Measurements from ENCODE around the gene PNPLA2.
A peak's percentile ranks its signal among the peaks of the same experiment; 100 is the strongest.

The PNPLA2 gene

DNA sequence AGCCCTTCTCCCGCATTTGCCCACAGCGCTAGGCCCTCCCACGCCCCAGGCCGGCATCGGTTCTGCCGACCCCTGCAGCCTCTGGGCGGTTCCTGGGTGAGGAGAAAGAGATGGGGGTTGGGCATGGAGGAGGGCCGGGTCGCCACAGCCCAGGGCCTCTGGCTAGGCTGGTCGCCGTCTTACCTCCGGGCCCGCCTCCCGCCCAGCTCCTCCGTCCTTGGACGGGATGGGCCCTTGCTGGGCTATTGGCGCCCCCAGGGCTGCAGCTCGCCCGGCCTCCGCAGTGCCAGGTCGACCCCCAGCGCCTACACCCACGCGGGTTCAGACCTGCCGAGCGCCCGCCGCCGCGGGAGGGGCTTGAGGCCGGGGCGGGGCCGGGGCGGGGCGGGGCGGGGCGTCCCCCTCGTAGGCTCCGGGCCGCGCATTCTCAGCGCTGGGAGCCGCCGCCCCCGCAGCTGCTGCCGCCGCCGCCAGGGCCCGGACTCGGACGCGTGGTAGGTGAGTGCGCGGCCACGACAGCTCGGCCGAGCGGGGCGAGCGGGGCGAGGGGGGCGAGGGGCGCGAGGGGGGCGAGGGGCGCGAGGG, 13.9 kb downstream of the PNPLA2 start, which contains the start of gene CD151:
Gene CD151, plus strand, starts transcription at position 424 of the 585 bp plus-strand sequence. CDS start 3,118 bp downstream, outside the sequence.
- peak; percentile 57 for DNase-seq

DNA sequence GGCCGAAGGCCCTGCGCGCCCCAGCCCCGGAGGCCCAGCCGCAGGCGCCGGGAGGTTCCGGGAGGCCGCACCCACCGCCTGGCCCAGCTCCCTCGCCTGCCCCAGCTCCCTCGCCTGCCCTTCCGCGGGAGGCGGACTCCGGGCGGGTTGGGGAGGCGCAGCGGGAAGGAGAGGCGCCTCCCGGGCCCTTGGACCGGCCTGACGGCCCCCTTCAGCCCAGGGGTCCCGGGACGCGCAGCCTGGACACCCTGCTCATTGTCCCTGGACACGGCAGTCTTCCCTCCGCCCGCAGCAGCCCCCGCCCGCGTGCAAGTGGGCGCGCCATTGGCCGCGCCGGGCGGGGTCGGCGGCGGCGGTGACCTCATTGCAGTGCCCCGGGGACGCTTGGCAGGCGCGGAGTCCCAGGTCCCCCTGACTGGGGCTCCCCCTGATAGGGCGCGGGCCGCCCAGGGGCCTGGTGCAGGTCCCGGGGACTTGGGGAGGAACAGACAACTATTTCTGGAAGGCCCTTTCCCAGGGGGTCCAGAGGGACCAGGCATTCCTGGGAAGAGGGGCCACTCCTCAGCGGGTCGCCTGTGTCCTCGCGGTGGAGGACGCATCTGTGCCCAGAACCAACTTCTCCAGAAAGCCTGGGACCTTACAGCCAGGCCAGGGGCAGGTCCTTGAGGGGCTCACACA, 14.5 kb downstream of the PNPLA2 start:
- peak; percentile 48 for DNase-seq

DNA sequence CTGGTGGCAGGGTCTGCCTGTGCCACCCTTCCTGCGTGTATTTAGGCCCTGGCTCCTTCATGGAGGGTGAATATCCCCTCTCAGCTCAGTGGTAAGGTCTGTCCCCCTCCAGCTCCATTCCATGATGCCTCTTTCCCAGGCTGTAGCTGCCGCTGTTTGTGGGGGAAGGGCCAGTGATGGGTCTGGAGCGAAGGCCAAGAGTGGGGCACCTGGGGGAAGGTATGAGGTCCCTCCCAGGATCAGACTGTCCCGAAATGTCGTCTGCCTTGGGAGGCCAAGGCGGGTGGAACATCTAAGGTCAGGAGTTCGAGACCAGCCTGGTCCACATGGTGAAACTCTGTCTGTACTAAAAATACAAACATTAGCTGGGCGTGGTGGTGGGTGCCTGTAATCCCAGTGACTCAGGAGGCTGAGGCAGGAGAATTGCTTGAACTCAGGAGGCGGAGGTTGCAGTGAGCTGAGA, 15.2 kb downstream of the PNPLA2 start:
- no peak for DNase-seq

DNA sequence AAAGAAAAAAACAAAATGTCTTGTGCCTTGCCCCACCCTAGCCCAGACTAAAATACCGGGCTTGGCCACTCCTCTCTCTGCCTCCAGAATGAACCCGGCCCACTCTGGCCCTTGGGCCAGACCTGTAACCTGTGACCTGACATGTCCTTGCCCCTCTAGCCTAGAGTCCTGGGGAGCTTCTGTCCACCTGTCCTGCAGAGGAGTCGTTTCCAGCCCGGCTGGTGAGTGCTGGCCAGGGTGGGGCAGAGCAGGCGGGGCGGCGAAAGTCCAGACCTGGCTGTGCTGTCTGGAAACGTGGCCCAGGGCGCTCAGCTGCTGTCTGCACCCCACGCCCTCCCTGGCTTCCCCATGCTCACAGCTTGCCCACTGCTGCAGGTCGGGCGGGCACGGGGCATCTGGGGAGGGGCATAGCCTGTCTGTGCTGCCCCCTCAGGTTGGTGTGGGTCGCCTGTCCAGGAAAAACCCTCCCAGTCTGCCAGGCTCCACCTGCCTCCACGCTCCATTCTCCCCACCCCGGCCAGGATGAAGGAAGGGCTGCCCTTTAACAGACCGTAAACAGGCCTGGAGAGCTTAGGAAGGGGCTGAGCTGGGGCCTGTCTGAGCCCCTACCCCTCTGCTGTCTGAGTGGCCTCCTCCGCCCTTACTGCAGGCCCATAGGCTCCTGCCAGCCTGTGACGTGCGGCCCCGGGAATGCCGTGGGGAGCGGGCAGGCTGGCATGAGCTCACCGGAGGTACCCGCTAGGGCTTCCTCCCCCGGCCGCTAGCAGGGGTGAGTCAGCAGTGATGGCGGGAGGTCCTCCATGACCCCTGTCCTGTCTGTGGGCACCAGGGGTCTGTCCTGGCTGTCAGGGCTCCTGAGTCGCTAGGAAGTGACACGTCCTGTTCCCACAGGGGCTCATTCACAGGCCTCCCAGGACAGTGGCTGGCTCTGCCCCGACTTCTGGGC, 15.9 kb downstream of the PNPLA2 start:
- no peak for DNase-seq

DNA sequence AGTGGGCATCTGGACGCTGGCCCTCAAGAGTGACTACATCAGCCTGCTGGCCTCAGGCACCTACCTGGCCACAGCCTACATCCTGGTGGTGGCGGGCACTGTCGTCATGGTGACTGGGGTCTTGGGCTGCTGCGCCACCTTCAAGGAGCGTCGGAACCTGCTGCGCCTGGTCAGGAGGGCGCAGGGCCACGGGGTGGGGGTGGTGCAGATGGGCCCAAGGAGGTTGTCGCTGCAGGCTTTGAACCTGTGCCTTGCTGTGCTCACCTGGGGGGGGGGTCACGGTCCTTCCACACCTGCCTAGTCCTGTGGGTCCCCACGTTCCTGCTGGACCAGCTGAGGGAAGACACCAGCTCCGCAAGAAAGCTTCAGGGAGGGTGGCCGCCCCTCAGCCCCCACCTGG, 17.6 kb downstream of the PNPLA2 start:
- DNase-seq = no peak

DNA sequence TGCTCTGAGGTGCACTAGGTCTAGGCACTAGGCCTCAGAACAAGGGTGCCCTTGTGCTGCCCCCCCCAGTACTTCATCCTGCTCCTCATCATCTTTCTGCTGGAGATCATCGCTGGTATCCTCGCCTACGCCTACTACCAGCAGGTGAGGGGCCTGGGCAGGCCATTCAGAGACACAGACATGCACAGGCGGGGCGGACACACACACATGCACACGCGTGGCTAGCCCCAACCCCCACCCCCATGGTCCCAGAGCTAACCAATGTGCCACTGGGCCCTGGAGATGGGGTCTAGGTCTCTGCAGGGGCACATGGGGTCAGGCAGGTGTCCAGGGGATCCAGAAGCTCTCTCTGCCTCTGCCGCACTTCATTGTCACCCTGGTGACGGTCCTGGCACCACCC, 18.0 kb downstream of the PNPLA2 start:
- DNase-seq = no peak

DNA sequence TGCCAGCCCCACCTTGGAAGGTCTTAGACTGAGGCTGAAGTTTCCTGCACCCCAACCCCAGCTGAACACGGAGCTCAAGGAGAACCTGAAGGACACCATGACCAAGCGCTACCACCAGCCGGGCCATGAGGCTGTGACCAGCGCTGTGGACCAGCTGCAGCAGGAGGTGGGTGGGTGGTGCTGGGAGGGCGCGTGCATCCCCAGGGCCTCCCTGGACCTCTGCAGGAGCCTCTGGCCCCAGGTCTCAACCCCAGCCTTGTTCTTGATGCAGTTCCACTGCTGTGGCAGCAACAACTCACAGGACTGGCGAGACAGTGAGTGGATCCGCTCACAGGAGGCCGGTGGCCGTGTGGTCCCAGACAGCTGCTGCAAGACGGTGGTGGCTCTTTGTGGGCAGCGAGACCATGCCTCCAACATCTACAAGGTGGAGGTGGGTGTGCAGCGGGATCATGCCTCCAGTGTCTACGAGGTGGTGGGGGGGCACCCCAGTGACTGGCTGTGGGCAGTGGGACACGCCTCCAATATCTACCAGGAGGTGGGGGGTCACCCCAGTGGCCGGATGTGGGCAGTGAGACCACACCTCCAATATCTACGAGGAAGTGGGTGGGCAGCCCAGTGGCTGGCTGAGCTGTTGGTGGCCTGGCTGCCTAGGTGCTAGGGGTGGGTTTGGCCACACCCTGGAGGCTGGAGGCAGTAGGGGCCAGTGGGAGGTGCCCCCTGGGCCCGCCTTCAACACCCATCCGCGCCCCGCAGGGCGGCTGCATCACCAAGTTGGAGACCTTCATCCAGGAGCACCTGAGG, 18.7 kb downstream of the PNPLA2 start:
- DNase-seq = no peak

DNA sequence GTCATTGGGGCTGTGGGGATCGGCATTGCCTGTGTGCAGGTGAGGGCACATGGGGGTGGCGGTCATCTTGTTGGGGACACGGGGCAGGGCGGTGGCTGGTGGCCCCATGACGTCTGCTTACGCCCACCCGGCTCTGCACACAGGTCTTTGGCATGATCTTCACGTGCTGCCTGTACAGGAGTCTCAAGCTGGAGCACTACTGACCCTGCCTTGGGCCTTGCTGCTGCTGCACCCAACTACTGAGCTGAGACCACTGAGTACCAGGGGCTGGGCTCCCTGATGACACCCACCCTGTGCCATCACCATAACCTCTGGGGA, 19.2 kb downstream of the PNPLA2 start:
- DNase-seq = no peak

DNA sequence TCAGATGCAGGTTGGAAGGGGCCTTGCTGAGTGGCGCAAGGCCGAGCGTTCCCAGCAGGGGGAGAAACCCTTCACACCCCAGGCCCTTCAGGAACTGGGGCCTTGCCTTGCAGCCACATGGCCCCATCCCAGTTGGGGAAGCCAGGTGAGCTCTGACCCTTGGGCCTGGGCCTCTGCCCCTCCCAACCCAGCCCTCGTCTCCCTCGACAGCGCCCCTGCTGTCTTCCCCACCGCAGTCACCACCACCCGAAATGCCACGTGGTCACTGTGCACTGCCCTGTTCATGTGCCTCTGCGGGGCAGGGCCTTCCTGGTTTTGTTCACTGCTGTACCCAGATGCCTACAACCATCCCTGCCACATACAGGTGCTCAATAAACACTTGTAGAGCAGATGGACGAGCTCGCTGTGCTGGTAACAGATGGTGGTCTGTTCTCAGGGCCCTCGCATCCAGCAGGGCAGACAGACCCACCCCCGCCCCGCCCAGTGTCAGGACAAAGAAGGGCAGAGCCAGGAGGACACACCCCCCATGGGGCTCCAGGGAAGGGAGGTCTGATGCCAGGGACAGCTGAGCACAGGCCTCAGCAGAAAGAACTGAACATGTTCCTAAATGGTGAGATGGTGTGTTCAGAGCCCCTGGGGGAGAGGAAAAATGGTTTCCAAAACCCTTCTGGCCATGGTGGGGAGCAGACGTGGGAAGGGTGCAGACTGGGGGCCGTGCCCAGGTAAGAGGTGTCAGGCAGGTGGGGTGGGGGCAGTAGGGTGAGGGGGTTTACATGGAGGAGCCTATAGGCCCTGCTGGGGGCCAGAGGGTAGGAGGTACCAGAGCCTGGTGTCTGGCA, 19.9 kb downstream of the PNPLA2 start:
- DNase-seq = no peak

DNA sequence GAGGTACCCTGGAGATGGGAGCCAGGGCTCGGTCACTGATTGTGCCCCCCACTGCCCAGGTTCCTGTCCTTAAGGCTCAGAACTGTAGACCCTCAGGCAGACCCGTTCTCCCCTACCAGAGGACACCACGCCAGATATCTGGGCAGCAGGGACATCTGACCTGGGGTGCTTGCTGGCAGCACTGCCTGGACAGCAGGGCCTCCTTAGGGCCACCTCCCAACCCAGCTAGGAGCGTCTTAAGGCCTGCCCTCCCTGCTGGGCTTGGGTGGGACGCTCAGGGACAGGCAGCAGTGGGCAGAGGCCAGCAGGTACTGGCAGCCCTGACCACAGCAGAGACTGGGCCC, 20.5 kb downstream of the PNPLA2 start:
- no peak for DNase-seq

DNA sequence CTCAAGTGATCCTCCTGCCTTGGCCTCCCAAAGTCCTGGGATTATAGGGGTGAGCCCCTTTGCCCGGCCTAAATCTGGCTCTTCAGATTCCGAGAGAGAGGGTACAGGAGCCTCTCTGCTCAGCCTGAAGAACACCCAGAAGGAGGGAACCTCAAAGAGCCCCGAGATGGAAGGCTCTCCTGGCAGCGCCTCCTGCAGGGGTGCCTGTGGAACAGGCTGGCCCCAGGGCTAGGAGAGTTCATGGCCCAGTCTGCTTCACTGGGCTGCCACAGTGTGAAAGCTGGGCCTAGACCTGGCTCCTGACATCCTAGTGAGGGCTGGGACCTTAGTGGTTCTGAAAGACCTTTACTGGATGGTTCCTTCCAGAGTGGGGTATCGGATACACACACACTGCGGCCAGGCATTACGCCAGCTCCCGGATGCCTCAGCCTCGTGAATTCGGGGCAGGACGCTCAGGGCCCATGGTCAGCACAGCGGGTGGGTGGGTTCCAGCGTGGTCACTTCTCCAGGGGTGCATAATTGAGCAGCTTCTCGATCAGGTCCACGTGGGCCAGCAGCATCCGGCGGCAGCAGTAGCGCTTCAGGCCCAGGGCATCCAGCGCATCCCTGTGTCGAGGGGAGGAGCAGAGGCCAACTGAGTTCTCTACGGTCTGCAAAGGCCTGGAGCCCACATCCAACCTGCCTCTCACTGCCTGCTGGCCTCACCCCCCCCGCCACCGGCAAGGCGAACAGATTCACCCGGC, 21.3 kb downstream of the PNPLA2 start:
- no peak for DNase-seq

DNA sequence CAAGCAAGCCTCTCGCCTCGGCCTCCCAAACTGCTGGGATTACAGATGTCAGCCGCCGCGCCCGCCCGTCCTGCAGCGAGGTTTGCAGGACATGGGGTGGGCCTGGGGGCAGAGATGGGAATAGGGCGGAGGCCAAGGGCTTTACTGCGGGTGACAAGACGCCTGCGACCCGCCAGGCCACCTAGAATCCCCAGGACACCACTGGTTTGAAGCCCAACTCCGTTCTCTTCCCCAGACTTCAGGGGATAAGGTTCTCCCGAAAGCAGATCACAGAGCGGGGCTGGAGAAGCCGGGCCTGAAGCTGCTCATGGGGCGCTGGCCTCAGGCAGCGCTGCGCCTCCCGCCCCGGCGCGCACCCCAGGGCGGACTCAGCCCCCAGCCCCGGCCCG, 23.3 kb downstream of the PNPLA2 start:
- no peak for DNase-seq

DNA sequence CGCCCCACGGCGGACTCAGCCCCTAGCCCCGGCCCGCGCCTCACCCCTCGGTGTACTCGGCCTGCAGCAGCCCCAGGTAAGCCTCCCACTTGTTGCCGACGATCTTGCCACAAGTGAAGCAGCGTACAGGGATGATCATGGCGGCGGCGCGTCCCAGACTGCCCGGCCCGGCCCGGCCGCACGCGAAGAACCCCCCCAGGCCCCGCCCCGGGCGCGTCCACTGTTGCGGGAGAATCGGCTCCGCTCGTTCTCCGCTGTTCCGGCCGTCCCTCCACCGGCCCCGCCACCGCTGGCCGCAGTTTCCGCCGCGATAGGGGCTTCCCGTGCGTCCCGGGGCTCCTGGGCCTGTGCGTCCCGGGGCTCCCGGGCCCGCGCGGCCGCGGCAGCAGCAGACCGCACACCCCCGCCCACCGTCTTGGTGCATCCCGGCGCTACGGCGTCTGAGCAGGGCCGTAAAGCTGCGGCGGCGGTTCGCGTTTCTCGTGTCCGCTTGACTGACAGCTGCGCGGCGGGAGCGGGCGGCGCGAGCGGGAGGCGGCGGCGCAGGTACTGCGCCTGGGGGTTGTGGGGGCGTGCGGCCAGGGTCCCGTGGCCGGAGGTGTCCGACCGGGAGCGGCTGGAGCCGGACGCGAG, 23.8 kb downstream of the PNPLA2 start, which contains the start of the genes POLR2L and TSPAN4:
Gene POLR2L, minus strand, starts transcription at position 160 of the 633 bp plus-strand sequence. Its CDS starts 21 bp downstream, at position 139.
Gene TSPAN4, plus strand, starts transcription at position 483 of the 633 bp plus-strand sequence. CDS start 7,453 bp downstream, outside the sequence.
- DNase-seq = peak; percentile 89

DNA sequence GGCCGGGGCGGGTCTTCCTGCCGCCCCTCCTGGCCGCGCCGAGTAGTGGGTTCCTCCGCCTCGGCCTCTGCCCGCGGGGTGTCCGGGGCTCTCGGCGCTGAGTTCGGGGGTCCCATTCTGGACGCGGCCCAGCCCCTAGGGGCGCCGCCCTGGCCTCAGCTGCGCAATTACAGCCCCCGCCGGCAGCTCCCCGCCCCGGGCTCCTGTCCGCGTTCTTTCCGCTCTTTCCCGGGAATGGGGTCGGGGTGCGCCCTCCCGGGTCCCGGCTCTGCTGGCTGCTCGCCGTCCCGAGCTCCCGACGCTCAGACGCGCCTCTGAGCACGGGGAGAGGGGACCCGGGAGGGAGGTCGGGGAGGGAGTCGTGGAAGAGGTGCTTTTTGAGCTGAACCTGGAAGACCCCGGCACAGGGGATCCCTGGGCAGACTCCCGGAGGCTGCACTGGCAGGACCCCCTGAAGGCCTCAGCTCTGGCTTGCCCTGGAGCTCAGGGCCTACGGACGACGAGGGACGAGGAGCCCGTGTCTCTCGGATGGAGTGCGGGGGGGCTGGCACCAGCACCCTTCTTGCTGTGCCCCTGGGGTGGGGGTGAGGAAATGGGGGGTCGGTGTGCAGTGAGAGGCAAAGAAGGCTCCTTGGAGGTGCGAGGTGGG, 24.5 kb downstream of the PNPLA2 start:
- DNase-seq = no peak

DNA sequence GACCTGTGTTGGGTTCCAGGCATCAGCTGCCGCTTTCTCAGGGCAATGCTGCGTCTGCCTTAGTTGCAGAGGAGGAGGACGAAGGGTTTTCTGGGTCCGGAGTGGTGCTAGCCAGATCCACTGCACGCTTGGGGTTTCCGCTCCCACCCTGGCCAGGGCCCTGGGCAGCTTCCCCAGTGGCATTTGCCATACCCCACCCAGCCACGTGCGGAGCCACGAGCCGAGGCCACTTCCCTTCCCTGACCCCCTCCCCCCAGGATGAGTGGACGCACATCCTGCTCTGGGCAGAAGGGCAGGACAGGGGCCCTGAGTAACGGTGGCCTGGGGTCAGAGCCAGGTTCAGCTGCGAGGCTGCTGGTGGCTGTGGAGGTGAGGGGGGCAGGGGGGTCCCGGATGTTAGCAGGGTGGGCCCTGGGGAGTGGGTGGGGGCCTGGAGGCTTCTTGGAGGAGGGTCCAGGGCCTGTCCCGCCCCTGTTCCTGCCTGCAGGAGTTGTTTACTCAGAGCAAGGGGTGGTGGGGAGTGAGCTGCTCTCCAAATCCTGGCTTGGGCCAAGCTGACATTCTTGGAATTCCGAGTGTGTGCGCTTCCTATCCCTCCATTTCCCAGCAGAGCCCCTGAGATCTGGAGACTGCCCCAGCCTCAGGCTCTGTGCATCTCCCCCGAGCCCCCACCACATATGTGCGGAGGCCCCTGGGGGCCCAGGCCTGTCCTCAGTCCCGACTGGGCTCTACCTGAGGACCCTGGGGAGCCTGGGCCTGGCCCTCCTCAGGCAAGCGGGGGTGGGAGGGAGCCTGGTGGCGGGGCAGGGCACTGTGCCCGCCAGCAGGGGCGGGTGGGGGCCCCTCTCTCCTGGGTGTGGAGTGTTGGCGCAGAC, 25.3 kb downstream of the PNPLA2 start:
- no peak for DNase-seq

DNA sequence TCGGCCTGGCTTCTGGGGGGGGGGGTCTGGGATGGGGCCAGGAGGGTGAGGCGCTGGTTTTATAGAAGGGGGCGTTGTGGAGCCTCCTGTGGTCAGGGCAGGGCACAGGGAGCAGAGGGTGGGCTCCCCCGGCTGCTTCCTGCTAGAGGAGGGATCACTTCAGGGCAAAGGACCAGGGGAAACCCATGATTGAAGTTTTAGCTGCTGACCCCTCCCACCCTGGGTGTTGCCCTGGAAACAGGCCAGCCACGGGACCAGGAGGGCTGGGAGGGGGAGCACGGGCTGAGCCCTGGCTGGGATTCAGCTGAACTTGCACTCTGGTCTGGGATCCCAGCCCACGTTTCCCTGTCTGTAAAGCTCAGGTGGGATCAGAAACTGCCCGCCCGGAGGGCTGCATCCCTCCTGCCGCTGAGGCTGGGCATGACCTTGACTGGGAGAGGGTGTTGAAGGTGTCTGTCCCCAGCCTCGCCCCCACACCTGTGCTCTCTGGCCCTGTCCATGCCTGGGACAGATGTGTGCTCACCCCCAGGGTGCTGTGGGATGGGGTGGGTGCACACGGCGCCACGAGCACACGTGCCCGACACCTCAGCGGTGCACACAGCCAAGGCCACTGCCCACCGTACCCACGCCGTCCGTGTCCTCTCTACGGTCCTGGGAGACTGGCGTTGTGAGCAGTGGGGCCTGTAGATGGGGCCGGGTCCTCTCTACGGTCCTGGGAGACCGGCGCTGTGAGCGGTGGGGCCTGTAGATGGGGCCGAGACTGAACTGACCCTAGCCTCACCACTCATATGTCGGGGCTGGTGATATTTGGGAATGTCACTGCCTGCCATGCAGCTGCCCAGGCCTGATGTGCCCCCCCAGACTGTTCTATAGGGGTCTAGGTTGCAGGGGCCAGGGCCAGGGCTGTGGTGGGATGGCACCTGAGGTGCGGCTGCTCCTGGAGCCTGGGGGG, 26.3 kb downstream of the PNPLA2 start:
- DNase-seq = no peak

DNA sequence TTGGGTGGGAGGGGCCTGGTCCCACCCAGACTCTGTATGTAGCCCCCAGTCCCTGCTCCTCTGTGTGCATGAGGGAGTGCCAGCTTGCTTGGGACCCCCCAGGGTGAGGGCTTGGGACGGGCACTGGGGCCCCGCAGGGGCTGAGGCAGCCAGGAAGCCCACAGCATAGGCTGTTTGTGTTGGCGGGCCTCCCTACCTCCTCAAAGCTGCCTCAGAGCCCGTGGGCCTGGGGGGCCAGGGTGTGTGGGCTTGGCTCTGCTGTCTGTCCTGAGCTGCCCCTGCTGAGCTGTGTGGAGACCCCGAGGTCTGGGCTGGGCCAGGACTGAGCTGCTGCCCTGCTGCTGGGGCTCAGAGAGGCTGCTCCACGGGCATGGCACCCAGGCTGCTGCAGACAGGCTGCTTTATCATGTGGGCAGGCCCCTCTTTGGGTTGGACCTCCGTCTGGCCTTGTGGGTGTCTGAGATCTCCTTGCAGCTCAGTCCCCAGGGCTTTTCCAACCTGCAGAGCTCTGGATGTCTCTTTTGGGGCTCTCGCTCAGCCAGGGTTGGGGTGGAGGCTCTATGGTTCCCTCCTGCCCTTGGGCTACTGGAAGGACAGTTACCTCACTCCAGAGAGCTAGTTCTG, 27.3 kb downstream of the PNPLA2 start:
- DNase-seq = no peak
